Lung (tissue), 12 donors: ENCODE results near the gene BSG. TPM values are rescaled to one million over a fixed set of nuclear protein-coding genes. Genes with fewer than 3 reads are reported as not detected.
A peak's percentile ranks its signal among the peaks of the same experiment; 100 is the strongest.

Experiments
- ATAC-seq: fragments of 200-7000 bp; cut with Tn5 transposase; one replicate; pipeline ENCODE4 v1.9.1; 2020; ENCODE audit warnings: moderate number of reproducible peaks; ENCODE audit not compliant: insufficient read depth, low FRiP score
- DNase-seq, 3 donors: peaks; one replicate each; pipeline ENCODE4 v3.0.0-alpha.2; 2013 to 2017
- H3K27ac ChIP-seq, 2 donors: one replicate each; pipeline ENCODE4 v1.5.1; 2013; ENCODE audit warnings: mild to moderate bottlenecking in 2 of 2, moderate library complexity in 2 of 2, control low read depth in 1 of 2, inconsistent platforms in 1 of 2, low read depth in 1 of 2, low read length in 1 of 2
- H3K27me3 ChIP-seq, 3 donors: one replicate each; pipeline ENCODE4 v1.5.1; 2013; ENCODE audit warnings: low read length in 2 of 3; ENCODE audit not compliant: control insufficient read depth in 3 of 3, insufficient read depth in 3 of 3
- H3K36me3 ChIP-seq, 4 donors: one replicate each; pipeline ENCODE4 v1.5.1; 2013; ENCODE audit warnings: low read length in 4 of 4, mild to moderate bottlenecking in 1 of 4, moderate library complexity in 1 of 4; ENCODE audit not compliant: control insufficient read depth in 4 of 4, insufficient read depth in 4 of 4
- H3K4me1 ChIP-seq, 5 donors: one replicate each; pipeline ENCODE4 v1.5.1; 2013; ENCODE audit warnings: low read length in 5 of 5, mild to moderate bottlenecking in 2 of 5, moderate library complexity in 1 of 5; ENCODE audit not compliant: control insufficient read depth in 5 of 5, insufficient read depth in 5 of 5
- H3K4me3 ChIP-seq: one replicate; pipeline ENCODE4 v1.5.1; 2013; ENCODE audit warnings: mild to moderate bottlenecking, control low read depth, moderate library complexity
- H3K9ac ChIP-seq, 2 donors: one replicate each; pipeline ENCODE4 v1.5.1; 2013; ENCODE audit warnings: low read length in 2 of 2, control low read depth in 1 of 2; ENCODE audit not compliant: insufficient read depth in 1 of 2
- H3K9me3 ChIP-seq, 4 donors: one replicate each; pipeline ENCODE4 v1.5.1; 2013; ENCODE audit warnings: low read length in 3 of 4, mild to moderate bottlenecking in 1 of 4, moderate library complexity in 1 of 4; ENCODE audit not compliant: control insufficient read depth in 4 of 4, insufficient read depth in 3 of 4
- WGBS, 2 donors: extraction: QIAGEN DNeasy Blood & Tissue Kit; methylation state at CpG; one replicate each; pipeline ENCODE4 v1.1.7; 2013; 5-methylcytosine and 5-hydroxymethylcytosine counted together
- polyA plus RNA-seq, 2 donors: library from polyadenylated mRNA; stranded (reverse); fragments of 200-250 nt; gene quantifications; one replicate each; pipeline ENCODE4 v1.2.1, GENCODE V29; 2013
- total RNA-seq, 2 donors: library from RNA; depleted of rRNA in 1 of 2; stranded (reverse); fragments of >200 nt in 1 of 2; gene quantifications; one replicate each; pipeline ENCODE4 v1.2.1, GENCODE V29; 2014 to 2021
- TF ChIP-seq, protein P1 (sequence below): IDR thresholded peaks from 2 replicates; pipeline ENCODE4 v1.5.1; 2012; ENCODE audit warnings: mild to moderate bottlenecking; ENCODE audit errors: control extremely low read depth, extremely low read depth
- donor health status: control.
- donor health status: control.
- donor health status: Bipolar disorder and iron deficiency.
- donor health status: healthy.
- donor health status: DM: yes; HTN: yes; CAD: no.

The BSG gene
- total and polyA plus RNA-seq, 4 donors, result 239 to 416 (median 355) TPM

GRCh38 chr19:613732-614567 lies 41.6 kb downstream of the BSG start:
- 67 to 84% methylated on average over 49 to 54 of the region's 54 CpGs for WGBS, 2 donors
- Histone ChIP-seq H3K27me3 (peaks cover 0 to 7% (median 3%) of the 10 kb centered on the region in 3 donors), H3K9ac (no peak overlapping the region), H3K4me1 (peaks cover 0 to 18% (median 3%) of the 10 kb centered on the region in 5 donors), H3K27ac (no peak overlapping the region), H3K36me3 (peaks cover 0 to 19% (median 5%) of the 10 kb centered on the region in 4 donors), H3K9me3 (peaks cover 0 to 9% (median 0%) of the 10 kb centered on the region in 4 donors), H3K4me3 (no peak overlapping the region)
- DNase-seq (no peak), ATAC-seq (no peak)
- TF ChIP-seq, protein P1, sequence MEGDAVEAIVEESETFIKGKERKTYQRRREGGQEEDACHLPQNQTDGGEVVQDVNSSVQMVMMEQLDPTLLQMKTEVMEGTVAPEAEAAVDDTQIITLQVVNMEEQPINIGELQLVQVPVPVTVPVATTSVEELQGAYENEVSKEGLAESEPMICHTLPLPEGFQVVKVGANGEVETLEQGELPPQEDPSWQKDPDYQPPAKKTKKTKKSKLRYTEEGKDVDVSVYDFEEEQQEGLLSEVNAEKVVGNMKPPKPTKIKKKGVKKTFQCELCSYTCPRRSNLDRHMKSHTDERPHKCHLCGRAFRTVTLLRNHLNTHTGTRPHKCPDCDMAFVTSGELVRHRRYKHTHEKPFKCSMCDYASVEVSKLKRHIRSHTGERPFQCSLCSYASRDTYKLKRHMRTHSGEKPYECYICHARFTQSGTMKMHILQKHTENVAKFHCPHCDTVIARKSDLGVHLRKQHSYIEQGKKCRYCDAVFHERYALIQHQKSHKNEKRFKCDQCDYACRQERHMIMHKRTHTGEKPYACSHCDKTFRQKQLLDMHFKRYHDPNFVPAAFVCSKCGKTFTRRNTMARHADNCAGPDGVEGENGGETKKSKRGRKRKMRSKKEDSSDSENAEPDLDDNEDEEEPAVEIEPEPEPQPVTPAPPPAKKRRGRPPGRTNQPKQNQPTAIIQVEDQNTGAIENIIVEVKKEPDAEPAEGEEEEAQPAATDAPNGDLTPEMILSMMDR, result no peak

GRCh38 chr19:615619-616018 lies 43.2 kb downstream of the BSG start:
- ATAC-seq (no peak), DNase-seq (peak in 2 of 3 donors; percentile 25 to 28)
- Histone ChIP-seq H3K27me3 (peaks cover 0 to 7% (median 3%) of the 10 kb centered on the region in 3 donors), H3K4me1 (peaks cover 0 to 8% (median 3%) of the 10 kb centered on the region in 5 donors), H3K9ac (no peak overlapping the region), H3K36me3 (peaks cover 0 to 35% (median 8%) of the 10 kb centered on the region in 4 donors), H3K27ac (no peak overlapping the region), H3K4me3 (no peak overlapping the region), H3K9me3 (peaks cover 0 to 11% (median 0%) of the 10 kb centered on the region in 4 donors)
- WGBS, 2 donors, result 22 to 35% methylated on average over 20 to 33 of the region's 33 CpGs
- TF ChIP-seq, protein P1, result no peak

DNA sequence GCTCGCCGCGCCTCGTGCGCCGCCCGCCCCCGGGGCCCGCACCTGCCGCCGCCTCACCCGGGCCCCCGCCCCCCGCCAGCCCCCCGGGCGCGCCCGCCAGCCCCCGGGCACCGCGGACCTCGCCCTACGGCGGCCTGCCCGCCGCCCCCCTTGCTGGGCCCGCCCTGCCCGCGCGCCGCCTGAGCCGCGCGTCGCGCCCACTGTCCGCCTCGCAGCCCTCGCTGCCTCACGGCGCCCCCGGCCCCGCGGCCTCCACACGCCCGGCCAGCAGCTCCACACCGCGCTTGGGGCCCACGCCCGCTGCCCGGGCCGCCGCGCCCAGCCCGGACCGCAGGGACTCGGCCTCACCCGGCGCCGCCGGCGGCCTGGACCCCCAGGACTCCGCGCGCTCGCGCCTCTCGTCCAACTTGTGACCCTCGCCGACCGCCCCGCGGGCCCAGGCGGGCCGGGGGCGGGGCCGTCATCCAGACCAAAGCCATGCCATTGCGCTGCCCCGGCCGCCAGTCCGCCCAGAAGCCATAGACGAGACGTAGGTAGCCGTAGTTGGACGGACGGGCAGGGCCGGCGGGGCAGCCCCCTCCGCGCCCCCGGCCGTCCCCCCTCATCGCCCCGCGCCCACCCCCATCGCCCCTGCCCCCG lies 43.8 kb downstream of the BSG start:
- TF ChIP-seq, protein P1, result no peak
- H3K36me3 ChIP-seq, result peaks cover 0 to 39% (median 10%) of the 10 kb centered on the region in 4 donors
- peaks cover 0 to 8% (median 0%) of the 10 kb centered on the region in 5 donors for H3K4me1 ChIP-seq
- 16% methylated on average over 50 to 94 of the region's 97 CpGs for WGBS, 2 donors
- H3K27me3 ChIP-seq, result peaks cover 0 to 7% (median 3%) of the 10 kb centered on the region in 3 donors
- no peak overlapping the region for H3K9ac ChIP-seq
- H3K9me3 ChIP-seq, result peaks cover 0 to 11% (median 0%) of the 10 kb centered on the region in 4 donors
- no peak for DNase-seq
- ATAC-seq, result no peak
- H3K27ac ChIP-seq, result no peak overlapping the region
- H3K4me3 ChIP-seq, result no peak overlapping the region
